Measurements from ENCODE around the gene RAC2. TPM values are rescaled to one million over a fixed set of nuclear protein-coding genes. Genes with fewer than 3 reads are reported as not detected.

Gene RAC2
- total and polyA plus RNA-seq, 5 donors from 2014 or later, result 537 to 1,162 (median 922) TPM

- H3K27me3 Mint-ChIP-seq, result no peaks in the 10 kb centered on the region
- H3K36me3 Mint-ChIP-seq, result no peaks in the 10 kb centered on the region
- no peaks in the 10 kb centered on the region for H3K27me3 ChIP-seq (ENCODE audit: control insufficient read depth, insufficient read depth, low read length)
- peaks cover 0 to 4% (median 0%) of the 10 kb centered on the region in 7 donors for H3K9me3 Mint-ChIP-seq
- no peaks in the 10 kb centered on the region for H3K36me3 ChIP-seq (ENCODE audit: control insufficient read depth, insufficient read depth, low read length)
- H3K9me3 ChIP-seq (ENCODE audit: control insufficient read depth in 2 of 2, low read length in 2 of 2), result peaks cover 4 to 7% of the 10 kb centered on the region in 2 experiments
- H3K4me3 Mint-ChIP-seq, result peak overlapping the region; percentile 70 to 98 (median 88)
- peak overlapping the region; percentile 65 for H3K27ac ChIP-seq (ENCODE audit: insufficient read depth, low read length, poor library complexity, severe bottlenecking)
- H3K27ac Mint-ChIP-seq, result peak overlapping the region; percentile 45 to 94 (median 88)
- H3K4me1 ChIP-seq (ENCODE audit: control insufficient read depth, insufficient read depth, low read length, poor library complexity, severe bottlenecking), result peaks cover 25% of the 10 kb centered on the region
- DNase-seq (peak; percentile 65 to 72 (median 71)), ATAC-seq (ENCODE audit: low read depth in 2 of 2) (peak; percentile 86)
- peak overlapping the region; percentile 84 for H3K4me3 ChIP-seq (ENCODE audit: low read depth, low read length)
- peaks cover 9 to 37% (median 23%) of the 10 kb centered on the region in 4 donors for H3K4me1 Mint-ChIP-seq
Observed at GRCh38 chr22:37267135-37267587, 23.1 kb upstream of the RAC2 start.

GRCh38 chr22:37266581-37267134 is 22.6 kb upstream of the RAC2 start:
- Histone ChIP-seq H3K9me3 (ENCODE audit: control insufficient read depth in 2 of 2, low read length in 2 of 2) (peaks cover 4 to 7% of the 10 kb centered on the region in 2 experiments), H3K27ac (ENCODE audit: insufficient read depth, low read length, poor library complexity, severe bottlenecking) (peak overlapping the region; percentile 65), H3K4me3 (ENCODE audit: low read depth, low read length) (peak overlapping the region; percentile 84), H3K4me1 (ENCODE audit: control insufficient read depth, insufficient read depth, low read length, poor library complexity, severe bottlenecking) (peaks cover 25% of the 10 kb centered on the region), H3K27me3 (ENCODE audit: control insufficient read depth, insufficient read depth, low read length) (no peaks in the 10 kb centered on the region), H3K36me3 (ENCODE audit: control insufficient read depth, insufficient read depth, low read length) (no peaks in the 10 kb centered on the region)
- H3K9me3 Mint-ChIP-seq, result peaks cover 0 to 4% (median 0%) of the 10 kb centered on the region in 7 donors
- H3K4me3 Mint-ChIP-seq, result peak overlapping the region; percentile 70 to 98 (median 88)
- ATAC-seq (ENCODE audit: low read depth in 2 of 2), result no peak
- H3K27me3 Mint-ChIP-seq, result no peaks in the 10 kb centered on the region
- peaks cover 9 to 37% (median 24%) of the 10 kb centered on the region in 4 donors for H3K4me1 Mint-ChIP-seq
- no peak for DNase-seq
- no peaks in the 10 kb centered on the region for H3K36me3 Mint-ChIP-seq
- H3K27ac Mint-ChIP-seq, result peak overlapping the region; percentile 45 to 94 (median 88)

- DNase-seq (no peak), ATAC-seq (ENCODE audit: low read depth in 2 of 2) (no peak)
- H3K9me3 ChIP-seq (ENCODE audit: control insufficient read depth in 2 of 2, low read length in 2 of 2), result peaks cover 4 to 7% of the 10 kb centered on the region in 2 experiments
- no peak overlapping the region for H3K27ac ChIP-seq (ENCODE audit: insufficient read depth, low read length, poor library complexity, severe bottlenecking)
- peaks cover 0 to 40% (median 24%) of the 10 kb centered on the region in 4 donors for H3K4me1 Mint-ChIP-seq
- H3K4me3 ChIP-seq (ENCODE audit: low read depth, low read length), result no peak overlapping the region
- H3K36me3 ChIP-seq (ENCODE audit: control insufficient read depth, insufficient read depth, low read length), result no peaks in the 10 kb centered on the region
- peaks cover 25% of the 10 kb centered on the region for H3K4me1 ChIP-seq (ENCODE audit: control insufficient read depth, insufficient read depth, low read length, poor library complexity, severe bottlenecking)
- peak overlapping the region in 1 of 3 donors; percentile 91 for H3K27ac Mint-ChIP-seq
- H3K4me3 Mint-ChIP-seq, result peak overlapping the region in 2 of 4 donors; percentile 12 to 65
- H3K27me3 ChIP-seq (ENCODE audit: control insufficient read depth, insufficient read depth, low read length), result no peaks in the 10 kb centered on the region
- no peaks in the 10 kb centered on the region for H3K36me3 Mint-ChIP-seq
- peaks cover 0 to 4% (median 1%) of the 10 kb centered on the region in 7 donors for H3K9me3 Mint-ChIP-seq
- H3K27me3 Mint-ChIP-seq, result peaks cover 7% of the 10 kb centered on the region
Observed at GRCh38 chr22:37263966-37264887, 20.2 kb upstream of the RAC2 start.

- no peak overlapping the region for H3K27ac ChIP-seq (ENCODE audit: insufficient read depth, low read length, poor library complexity, severe bottlenecking)
- peaks cover 7% of the 10 kb centered on the region for H3K27me3 Mint-ChIP-seq
- H3K27ac Mint-ChIP-seq, result no peak overlapping the region
- H3K4me3 ChIP-seq (ENCODE audit: low read depth, low read length), result no peak overlapping the region
- H3K9me3 Mint-ChIP-seq, result peaks cover 0 to 4% (median 1%) of the 10 kb centered on the region in 7 donors
- ATAC-seq (ENCODE audit: low read depth in 2 of 2) (no peak), DNase-seq (no peak)
- H3K4me1 Mint-ChIP-seq, result peaks cover 0 to 33% (median 22%) of the 10 kb centered on the region in 4 donors
- H3K4me1 ChIP-seq (ENCODE audit: control insufficient read depth, insufficient read depth, low read length, poor library complexity, severe bottlenecking), result peaks cover 16% of the 10 kb centered on the region
- H3K4me3 Mint-ChIP-seq, result no peak overlapping the region
- no peaks in the 10 kb centered on the region for H3K36me3 ChIP-seq (ENCODE audit: control insufficient read depth, insufficient read depth, low read length)
- H3K36me3 Mint-ChIP-seq, result no peaks in the 10 kb centered on the region
- peaks cover 4 to 7% of the 10 kb centered on the region in 2 experiments for H3K9me3 ChIP-seq (ENCODE audit: control insufficient read depth in 2 of 2, low read length in 2 of 2)
- H3K27me3 ChIP-seq (ENCODE audit: control insufficient read depth, insufficient read depth, low read length), result no peaks in the 10 kb centered on the region
Observed at GRCh38 chr22:37262346-37262745, 18.3 kb upstream of the RAC2 start.

- peaks cover 10% of the 10 kb centered on the region for H3K4me1 ChIP-seq (ENCODE audit: control insufficient read depth, insufficient read depth, low read length, poor library complexity, severe bottlenecking)
- H3K9me3 Mint-ChIP-seq, result peaks cover 0 to 4% (median 0%) of the 10 kb centered on the region in 7 donors
Observed at GRCh38 chr22:37260901-37261336, 16.9 kb upstream of the RAC2 start.

GRCh38 chr22:37260155-37260795 is 16.2 kb upstream of the RAC2 start:
- Mint-ChIP-seq H3K27ac (peak overlapping the region in 2 of 3 donors; percentile 26 to 69), H3K4me1 (peaks cover 0 to 35% (median 17%) of the 10 kb centered on the region in 4 donors), H3K9me3 (peaks cover 0 to 4% (median 0%) of the 10 kb centered on the region in 7 donors), H3K27me3 (peaks cover 12% of the 10 kb centered on the region), H3K36me3 (no peaks in the 10 kb centered on the region), H3K4me3 (peak overlapping the region in 1 of 4 donors; percentile 64)
- ATAC-seq (ENCODE audit: low read depth in 2 of 2), result no peak
- Histone ChIP-seq H3K27me3 (ENCODE audit: control insufficient read depth, insufficient read depth, low read length) (no peaks in the 10 kb centered on the region), H3K4me1 (ENCODE audit: control insufficient read depth, insufficient read depth, low read length, poor library complexity, severe bottlenecking) (peaks cover 10% of the 10 kb centered on the region), H3K4me3 (ENCODE audit: low read depth, low read length) (no peak overlapping the region), H3K27ac (ENCODE audit: insufficient read depth, low read length, poor library complexity, severe bottlenecking) (no peak overlapping the region), H3K9me3 (ENCODE audit: control insufficient read depth in 2 of 2, low read length in 2 of 2) (peaks cover 4 to 7% of the 10 kb centered on the region in 2 experiments), H3K36me3 (ENCODE audit: control insufficient read depth, insufficient read depth, low read length) (no peaks in the 10 kb centered on the region)
- no peak for DNase-seq

More at GRCh38 chr22:37260901-37261336, 16.9 kb upstream of the RAC2 start:
- H3K9me3 ChIP-seq (ENCODE audit: control insufficient read depth in 2 of 2, low read length in 2 of 2), result peaks cover 4 to 7% of the 10 kb centered on the region in 2 experiments
- H3K27ac ChIP-seq (ENCODE audit: insufficient read depth, low read length, poor library complexity, severe bottlenecking), result no peak overlapping the region
- peaks cover 0 to 33% (median 16%) of the 10 kb centered on the region in 4 donors for H3K4me1 Mint-ChIP-seq
- H3K36me3 Mint-ChIP-seq, result no peaks in the 10 kb centered on the region
- DNase-seq (peak; percentile 51 to 70 (median 67)), ATAC-seq (ENCODE audit: low read depth in 2 of 2) (peak; percentile 65 to 78)
- peak overlapping the region; percentile 37 for H3K4me3 ChIP-seq (ENCODE audit: low read depth, low read length)
- no peaks in the 10 kb centered on the region for H3K27me3 ChIP-seq (ENCODE audit: control insufficient read depth, insufficient read depth, low read length)
- no peaks in the 10 kb centered on the region for H3K36me3 ChIP-seq (ENCODE audit: control insufficient read depth, insufficient read depth, low read length)
- H3K27me3 Mint-ChIP-seq, result peaks cover 12% of the 10 kb centered on the region
- peak overlapping the region; percentile 68 to 98 (median 69) for H3K27ac Mint-ChIP-seq
- peak overlapping the region in 3 of 4 donors; percentile 1 to 64 (median 18) for H3K4me3 Mint-ChIP-seq

- Mint-ChIP-seq H3K27me3 (peaks cover 12% of the 10 kb centered on the region), H3K27ac (peak overlapping the region in 2 of 3 donors; percentile 44 to 91), H3K4me1 (peaks cover 5 to 40% (median 22%) of the 10 kb centered on the region in 4 donors), H3K36me3 (no peaks in the 10 kb centered on the region), H3K9me3 (peaks cover 0 to 4% (median 0%) of the 10 kb centered on the region in 7 donors), H3K4me3 (peak overlapping the region in 1 of 4 donors; percentile 51)
- Histone ChIP-seq H3K9me3 (ENCODE audit: control insufficient read depth in 2 of 2, low read length in 2 of 2) (peaks cover 4 to 7% of the 10 kb centered on the region in 2 experiments), H3K27ac (ENCODE audit: insufficient read depth, low read length, poor library complexity, severe bottlenecking) (no peak overlapping the region), H3K36me3 (ENCODE audit: control insufficient read depth, insufficient read depth, low read length) (no peaks in the 10 kb centered on the region), H3K4me1 (ENCODE audit: control insufficient read depth, insufficient read depth, low read length, poor library complexity, severe bottlenecking) (peaks cover 13% of the 10 kb centered on the region), H3K4me3 (ENCODE audit: low read depth, low read length) (no peak overlapping the region), H3K27me3 (ENCODE audit: control insufficient read depth, insufficient read depth, low read length) (no peaks in the 10 kb centered on the region)
- ATAC-seq (ENCODE audit: low read depth in 2 of 2), result no peak
- DNase-seq, result no peak
Observed at GRCh38 chr22:37259540-37260029, 15.5 kb upstream of the RAC2 start.

All from CD4-positive, CD25-positive, alpha-beta regulatory T cell (primary cell).